GM18505 (cell line): Measurements from ENCODE around the gene METAP2.

Experiments used
- ATAC-seq: cut with Tn5 transposase; IDR thresholded peaks from one replicate; pipeline ENCODE4 v1.9.1; 2021; ENCODE audit not compliant: unreplicated experiment
- POLR2A ChIP-seq: IDR thresholded peaks from 4 replicates; pipeline ENCODE4 v1.6.1; 2011; ENCODE audit warnings: borderline replicate concordance; ENCODE audit not compliant: insufficient read depth, insufficient read length; ENCODE audit errors: extremely low read depth

The METAP2 gene

GRCh38 chr12:95516757-95517156 lies 42.8 kb downstream of the METAP2 start:
- TF ChIP-seq POLR2A, result no peak
- no peak for ATAC-seq

GRCh38 chr12:95517246-95517645 lies 43.3 kb downstream of the METAP2 start:
- ATAC-seq, result no peak
- TF ChIP-seq POLR2A, result no peak

GRCh38 chr12:95518944-95519343 lies 45.0 kb downstream of the METAP2 start:
- TF ChIP-seq POLR2A, result no peak
- ATAC-seq, result no peak

- no peak for TF ChIP-seq POLR2A
- ATAC-seq, result no peak
Measured at GRCh38 chr12:95520816-95521215, 46.9 kb downstream of the METAP2 start.

GRCh38 chr12:95522692-95523091 lies 48.7 kb downstream of the METAP2 start:
- TF ChIP-seq POLR2A, result no peak
- no peak for ATAC-seq

- no peak for ATAC-seq
- no peak for TF ChIP-seq POLR2A
Measured at GRCh38 chr12:95528431-95528830, 54.5 kb downstream of the METAP2 start.

GRCh38 chr12:95529693-95530225 lies 55.8 kb downstream of the METAP2 start:
- TF ChIP-seq POLR2A, result no peak
- no peak for ATAC-seq

- ATAC-seq, result no peak
Measured at GRCh38 chr12:95532851-95533250, 58.9 kb downstream of the METAP2 start.

GRCh38 chr12:95533985-95534384 lies 60.0 kb downstream of the METAP2 start:
- ATAC-seq, result no peak
- TF ChIP-seq POLR2A, result no peak

More at GRCh38 chr12:95532851-95533250, 58.9 kb downstream of the METAP2 start:
- TF ChIP-seq POLR2A, result no peak

- ATAC-seq, result no peak
- TF ChIP-seq POLR2A, result no peak
Measured at GRCh38 chr12:95538006-95538405, 64.1 kb downstream of the METAP2 start.

GRCh38 chr12:95538656-95539055 lies 64.7 kb downstream of the METAP2 start:
- TF ChIP-seq POLR2A, result no peak

GRCh38 chr12:95541436-95541835 lies 67.5 kb downstream of the METAP2 start:
- TF ChIP-seq POLR2A, result no peak
- no peak for ATAC-seq

More at GRCh38 chr12:95538656-95539055, 64.7 kb downstream of the METAP2 start:
- ATAC-seq, result no peak

GRCh38 chr12:95543305-95543704 lies 69.4 kb downstream of the METAP2 start:
- TF ChIP-seq POLR2A, result no peak
- ATAC-seq, result no peak

- no peak for TF ChIP-seq POLR2A
- ATAC-seq, result no peak
Measured at GRCh38 chr12:95544756-95545155, 70.8 kb downstream of the METAP2 start.

GRCh38 chr12:95545303-95545702 lies 71.4 kb downstream of the METAP2 start:
- ATAC-seq, result no peak
- TF ChIP-seq POLR2A, result no peak
